ENCODE results near the gene RCBTB1. TPM values are rescaled to one million over a fixed set of nuclear protein-coding genes. Genes with fewer than 3 reads are reported as not detected.
A peak's percentile ranks its signal among the peaks of the same experiment; 100 is the strongest.

Gene RCBTB1
- total RNA-seq, 1 experiment from 2014 or later = 16.8 TPM

DNA sequence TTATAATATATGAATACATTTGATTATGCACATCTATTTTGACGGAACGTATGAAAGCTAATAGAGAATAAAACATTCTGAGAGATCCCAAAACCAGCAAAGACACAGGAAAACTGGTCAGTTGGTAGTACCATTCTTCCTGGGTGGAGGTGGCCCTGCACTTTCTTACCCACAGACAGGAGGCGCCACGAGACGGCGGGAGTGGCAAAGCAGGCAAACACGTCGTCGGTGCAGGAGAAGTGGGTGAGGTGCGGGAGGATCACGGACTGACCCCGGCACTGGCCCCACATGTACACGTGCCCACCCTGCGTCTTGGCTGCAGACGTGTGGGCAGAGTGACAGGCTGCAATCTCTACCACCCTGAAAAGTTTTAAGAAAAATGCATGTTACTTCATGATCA lies 36.1 kb downstream of the RCBTB1 start:
- Mint-ChIP-seq H3K4me3 (ENCODE audit: unreplicated experiment) (no peak overlapping the region), H3K27me3 (ENCODE audit: insufficient read depth, unreplicated experiment) (no peaks in the 10 kb centered on the region), H3K9me3 (ENCODE audit: unreplicated experiment) (no peaks in the 10 kb centered on the region), H3K27ac (ENCODE audit: low read depth, unreplicated experiment) (no peak overlapping the region), H3K4me1 (ENCODE audit: insufficient read depth, unreplicated experiment) (no peaks in the 10 kb centered on the region), H3K36me3 (ENCODE audit: insufficient read depth, unreplicated experiment) (peaks cover 67% of the 10 kb centered on the region)
- CTCF ChIA-PET = interaction anchor here (0.7 kb wide), 1 partner anchor 10 kb away, joined by 5 read pairs; no protein-coding TSS in a partner anchor
- BruUV-seq (replicated peaks) = no TSS peak
- DNase-seq (ENCODE audit: unreplicated experiment) = peak; percentile 8
- TF ChIP-seq, protein P1, sequence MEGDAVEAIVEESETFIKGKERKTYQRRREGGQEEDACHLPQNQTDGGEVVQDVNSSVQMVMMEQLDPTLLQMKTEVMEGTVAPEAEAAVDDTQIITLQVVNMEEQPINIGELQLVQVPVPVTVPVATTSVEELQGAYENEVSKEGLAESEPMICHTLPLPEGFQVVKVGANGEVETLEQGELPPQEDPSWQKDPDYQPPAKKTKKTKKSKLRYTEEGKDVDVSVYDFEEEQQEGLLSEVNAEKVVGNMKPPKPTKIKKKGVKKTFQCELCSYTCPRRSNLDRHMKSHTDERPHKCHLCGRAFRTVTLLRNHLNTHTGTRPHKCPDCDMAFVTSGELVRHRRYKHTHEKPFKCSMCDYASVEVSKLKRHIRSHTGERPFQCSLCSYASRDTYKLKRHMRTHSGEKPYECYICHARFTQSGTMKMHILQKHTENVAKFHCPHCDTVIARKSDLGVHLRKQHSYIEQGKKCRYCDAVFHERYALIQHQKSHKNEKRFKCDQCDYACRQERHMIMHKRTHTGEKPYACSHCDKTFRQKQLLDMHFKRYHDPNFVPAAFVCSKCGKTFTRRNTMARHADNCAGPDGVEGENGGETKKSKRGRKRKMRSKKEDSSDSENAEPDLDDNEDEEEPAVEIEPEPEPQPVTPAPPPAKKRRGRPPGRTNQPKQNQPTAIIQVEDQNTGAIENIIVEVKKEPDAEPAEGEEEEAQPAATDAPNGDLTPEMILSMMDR (IDR thresholded peaks at IDR 0.05; ENCODE audit: unreplicated experiment) = no peak
- intact Hi-C loops (cut with micrococcal nuclease) = loop anchor here (5.0 kb wide), 1 partner anchor 58 kb away; no protein-coding TSS in a partner anchor
- POLR2A ChIA-PET = interaction anchor here (0.7 kb wide), 1 partner anchor 225 kb away, joined by 3 read pairs; no protein-coding TSS in a partner anchor

DNA sequence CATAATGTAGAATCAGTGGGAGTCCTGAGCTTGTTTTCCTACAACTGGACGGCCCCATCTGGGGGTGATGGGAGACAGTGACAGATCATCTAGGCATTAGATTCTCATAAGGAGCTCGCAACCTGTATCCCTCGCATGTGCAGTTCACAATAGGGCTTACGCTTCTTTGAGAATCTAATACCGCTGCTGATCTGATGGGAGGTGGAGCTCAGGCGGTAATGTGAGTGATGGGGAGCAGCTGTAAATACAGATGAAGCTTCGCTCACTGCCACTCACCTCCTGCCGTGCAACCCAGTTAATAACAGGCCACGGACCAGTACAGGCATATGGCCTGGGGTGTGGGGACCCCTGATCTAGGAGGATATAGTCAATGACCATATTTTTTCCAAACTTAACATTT lies 38.8 kb downstream of the RCBTB1 start:
- TF ChIP-seq, protein P1 (IDR thresholded peaks at IDR 0.05; ENCODE audit: unreplicated experiment) = no peak
- no peak overlapping the region for H3K4me3 Mint-ChIP-seq (ENCODE audit: unreplicated experiment)
- no peak overlapping the region for H3K27ac Mint-ChIP-seq (ENCODE audit: low read depth, unreplicated experiment)
- POLR2A ChIA-PET = no interaction called here
- no peaks in the 10 kb centered on the region for H3K27me3 Mint-ChIP-seq (ENCODE audit: insufficient read depth, unreplicated experiment)
- H3K9me3 Mint-ChIP-seq (ENCODE audit: unreplicated experiment) = no peaks in the 10 kb centered on the region
- CTCF ChIA-PET = interaction anchor here (0.9 kb wide), 1 partner anchor 14 kb away, joined by 4 read pairs; no protein-coding TSS in a partner anchor
- intact Hi-C loops (cut with micrococcal nuclease) = loop anchor here (5.0 kb wide), 1 partner anchor 61 kb away; no protein-coding TSS in a partner anchor
- H3K36me3 Mint-ChIP-seq (ENCODE audit: insufficient read depth, unreplicated experiment) = peaks cover 85% of the 10 kb centered on the region
- no peaks in the 10 kb centered on the region for H3K4me1 Mint-ChIP-seq (ENCODE audit: insufficient read depth, unreplicated experiment)
- DNase-seq (ENCODE audit: unreplicated experiment) = no peak
- no TSS peak for BruUV-seq (replicated peaks)

DNA sequence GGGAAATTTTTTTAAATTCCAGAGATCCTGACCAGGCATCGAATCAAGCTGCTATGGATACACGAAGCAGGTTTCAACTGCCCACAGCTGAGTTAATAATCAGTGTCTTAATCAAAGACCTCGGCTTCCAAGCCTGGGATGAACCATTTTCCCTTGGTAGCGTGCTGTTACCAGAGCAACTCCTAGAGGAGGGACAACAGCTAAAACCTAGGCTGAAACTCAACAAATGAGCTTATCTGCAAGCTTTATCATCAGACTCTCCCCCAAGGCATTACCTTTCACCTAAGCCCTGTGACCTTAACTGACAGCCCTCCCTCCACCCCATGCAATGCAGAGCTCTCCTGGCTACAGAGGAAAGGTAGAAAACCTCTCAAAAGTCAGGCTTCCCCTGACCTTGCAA lies 39.7 kb downstream of the RCBTB1 start:
- Mint-ChIP-seq H3K9me3 (ENCODE audit: unreplicated experiment) (no peaks in the 10 kb centered on the region), H3K27ac (ENCODE audit: low read depth, unreplicated experiment) (no peak overlapping the region), H3K36me3 (ENCODE audit: insufficient read depth, unreplicated experiment) (peaks cover 85% of the 10 kb centered on the region), H3K4me3 (ENCODE audit: unreplicated experiment) (no peak overlapping the region), H3K27me3 (ENCODE audit: insufficient read depth, unreplicated experiment) (no peaks in the 10 kb centered on the region), H3K4me1 (ENCODE audit: insufficient read depth, unreplicated experiment) (no peaks in the 10 kb centered on the region)
- TF ChIP-seq, protein P1 (IDR thresholded peaks at IDR 0.05; ENCODE audit: unreplicated experiment) = no peak
- intact Hi-C loops (cut with micrococcal nuclease) = loop anchor here (5.0 kb wide), 1 partner anchor 62 kb away; no protein-coding TSS in a partner anchor
- no TSS peak for BruUV-seq (replicated peaks)
- ChIA-PET CTCF (interaction anchor here (0.8 kb wide), 1 partner anchor 62 kb away, joined by 4 read pairs; no protein-coding TSS in a partner anchor), POLR2A (no interaction called here)
- DNase-seq (ENCODE audit: unreplicated experiment) = no peak

DNA sequence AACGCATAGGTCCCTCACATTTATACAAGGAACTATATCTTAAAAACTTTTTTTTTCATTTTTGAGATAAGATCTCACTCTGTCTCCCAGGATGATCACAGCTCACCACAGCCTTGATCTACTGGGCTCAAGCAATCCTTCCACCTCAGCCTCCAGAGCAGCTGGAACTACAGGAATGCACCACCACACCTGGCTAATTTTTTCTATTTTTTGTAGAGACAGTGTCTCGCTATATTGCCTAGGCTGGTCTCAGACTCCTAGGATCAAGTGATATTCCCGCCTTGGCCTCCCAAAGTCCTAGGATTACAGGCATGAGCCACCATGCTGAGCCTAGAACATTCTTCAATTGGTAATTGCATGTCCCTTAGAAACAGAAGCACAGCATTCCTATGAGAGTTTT lies 41.7 kb downstream of the RCBTB1 start:
- TF ChIP-seq, protein P1 (IDR thresholded peaks at IDR 0.05; ENCODE audit: unreplicated experiment) = no peak
- ChIA-PET CTCF (no interaction called here), POLR2A (no interaction called here)
- no peak overlapping the region for H3K4me3 Mint-ChIP-seq (ENCODE audit: unreplicated experiment)
- H3K36me3 Mint-ChIP-seq (ENCODE audit: insufficient read depth, unreplicated experiment) = peaks cover 87% of the 10 kb centered on the region
- H3K27ac Mint-ChIP-seq (ENCODE audit: low read depth, unreplicated experiment) = no peak overlapping the region
- BruUV-seq (replicated peaks) = no TSS peak
- DNase-seq (ENCODE audit: unreplicated experiment) = no peak
- no peaks in the 10 kb centered on the region for H3K27me3 Mint-ChIP-seq (ENCODE audit: insufficient read depth, unreplicated experiment)
- no peaks in the 10 kb centered on the region for H3K4me1 Mint-ChIP-seq (ENCODE audit: insufficient read depth, unreplicated experiment)
- intact Hi-C loops (cut with micrococcal nuclease) = no loop called here
- H3K9me3 Mint-ChIP-seq (ENCODE audit: unreplicated experiment) = no peaks in the 10 kb centered on the region
